WERI-Rb-1 (cell line): ENCODE results near the gene RAD51B.

Experiments
- DNase-seq: peaks from one replicate; pipeline ENCODE4 v3.0.0-alpha.2; 2020
- H3K27ac ChIP-seq: fragments of 250-450 bp; sonication (Bioruptor Pico); 2 replicates; pipeline ENCODE4 v1.5.1; 2020; ENCODE audit warnings: mild to moderate bottlenecking, moderate library complexity
- H3K27me3 ChIP-seq: fragments of 250-450 bp; sonication (Bioruptor Pico); 2 replicates; pipeline ENCODE4 v1.5.1; 2021; ENCODE audit warnings: mild to moderate bottlenecking, low read depth, moderate library complexity; ENCODE audit not compliant: insufficient read depth, severe bottlenecking
- H3K36me3 ChIP-seq: fragments of 250-450 bp; sonication (Bioruptor Pico); 2 replicates; pipeline ENCODE4 v1.5.1; 2020; ENCODE audit warnings: mild to moderate bottlenecking, moderate library complexity
- H3K4me3 ChIP-seq: 2 replicates; pipeline ENCODE4 v1.5.1; 2011; ENCODE audit warnings: low read depth, mild to moderate bottlenecking, control low read depth, low read length
- H3K9me3 ChIP-seq: fragments of 250-450 bp; sonication (Bioruptor Pico); 2 replicates; pipeline ENCODE4 v1.5.1; 2021; ENCODE audit warnings: mild to moderate bottlenecking, moderate library complexity; ENCODE audit not compliant: severe bottlenecking
- TF ChIP-seq, protein P1 (sequence below): IDR thresholded peaks from 2 replicates; pipeline ENCODE4 v1.5.1; 2011; ENCODE audit warnings: low read depth, mild to moderate bottlenecking, control low read depth, inconsistent platforms, low read length

The RAD51B gene

DNA sequence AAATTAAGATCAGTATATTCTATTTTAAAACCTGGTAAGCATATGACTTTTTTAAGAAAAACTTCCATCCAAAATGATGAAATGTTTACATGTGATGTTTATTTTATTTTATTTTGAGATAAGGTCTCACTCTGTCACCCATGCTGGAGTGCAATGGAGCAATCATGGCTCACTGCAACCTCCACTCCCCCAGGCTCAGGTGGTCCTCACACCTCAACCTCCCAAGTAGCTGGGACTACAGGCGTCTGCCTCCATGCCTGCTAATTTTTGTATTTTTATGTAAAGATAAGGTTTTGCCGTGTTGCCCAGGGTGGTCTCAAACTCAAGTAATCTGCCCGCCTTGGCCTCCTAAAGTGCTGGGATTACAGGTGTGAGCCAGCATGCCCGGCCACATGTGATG is 831.5 kb downstream of the RAD51B start:
- no peak for DNase-seq
- TF ChIP-seq, protein P1, sequence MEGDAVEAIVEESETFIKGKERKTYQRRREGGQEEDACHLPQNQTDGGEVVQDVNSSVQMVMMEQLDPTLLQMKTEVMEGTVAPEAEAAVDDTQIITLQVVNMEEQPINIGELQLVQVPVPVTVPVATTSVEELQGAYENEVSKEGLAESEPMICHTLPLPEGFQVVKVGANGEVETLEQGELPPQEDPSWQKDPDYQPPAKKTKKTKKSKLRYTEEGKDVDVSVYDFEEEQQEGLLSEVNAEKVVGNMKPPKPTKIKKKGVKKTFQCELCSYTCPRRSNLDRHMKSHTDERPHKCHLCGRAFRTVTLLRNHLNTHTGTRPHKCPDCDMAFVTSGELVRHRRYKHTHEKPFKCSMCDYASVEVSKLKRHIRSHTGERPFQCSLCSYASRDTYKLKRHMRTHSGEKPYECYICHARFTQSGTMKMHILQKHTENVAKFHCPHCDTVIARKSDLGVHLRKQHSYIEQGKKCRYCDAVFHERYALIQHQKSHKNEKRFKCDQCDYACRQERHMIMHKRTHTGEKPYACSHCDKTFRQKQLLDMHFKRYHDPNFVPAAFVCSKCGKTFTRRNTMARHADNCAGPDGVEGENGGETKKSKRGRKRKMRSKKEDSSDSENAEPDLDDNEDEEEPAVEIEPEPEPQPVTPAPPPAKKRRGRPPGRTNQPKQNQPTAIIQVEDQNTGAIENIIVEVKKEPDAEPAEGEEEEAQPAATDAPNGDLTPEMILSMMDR = no peak

DNA sequence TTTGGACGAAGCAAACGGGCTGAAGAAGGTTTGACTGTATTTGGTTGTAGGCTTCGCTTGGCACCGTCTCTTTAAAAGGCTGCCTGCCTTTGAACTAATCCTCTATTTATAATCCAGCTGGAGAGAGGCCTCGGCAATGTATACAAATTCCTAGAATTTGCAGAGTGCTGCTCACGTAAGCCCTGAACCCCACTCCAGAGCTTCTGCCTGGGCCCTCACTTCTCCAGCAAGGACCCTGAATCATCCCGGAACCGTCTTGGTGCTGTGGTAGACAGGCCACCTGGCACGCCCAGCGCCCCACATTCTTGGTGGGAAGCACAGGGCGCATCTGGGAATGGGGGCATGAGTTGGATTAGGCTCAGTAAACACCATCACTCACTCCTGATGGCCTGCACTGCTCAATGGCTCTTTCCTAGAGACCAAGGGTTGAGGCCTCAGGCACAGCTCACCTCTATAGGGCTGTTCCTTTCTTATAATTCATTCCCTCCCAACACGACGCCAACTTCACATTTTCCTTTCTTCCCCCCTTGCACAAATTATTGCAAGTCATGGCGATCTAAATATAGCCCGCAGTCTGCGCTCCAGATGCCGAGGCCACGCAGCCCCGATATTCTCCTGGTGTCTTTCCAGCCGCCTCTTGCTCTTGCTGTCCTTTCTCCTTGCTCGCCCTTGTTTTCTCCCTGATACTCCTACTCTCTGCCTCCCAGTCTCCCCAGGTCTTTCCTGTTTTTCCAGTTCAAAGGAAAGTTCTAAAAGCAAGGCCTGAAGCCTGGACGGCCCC is 832.3 kb downstream of the RAD51B start:
- no peak for DNase-seq
- Histone ChIP-seq H3K9me3 (no peaks in the 10 kb centered on the region), H3K27me3 (no peaks in the 10 kb centered on the region), H3K36me3 (no peaks in the 10 kb centered on the region), H3K27ac (no peak overlapping the region), H3K4me3 (no peak overlapping the region)
- TF ChIP-seq, protein P1 = no peak

More for the DNA sequence above, 831.5 kb downstream of the RAD51B start:
- Histone ChIP-seq H3K36me3 (no peaks in the 10 kb centered on the region), H3K4me3 (no peak overlapping the region), H3K9me3 (no peaks in the 10 kb centered on the region), H3K27ac (no peak overlapping the region), H3K27me3 (no peaks in the 10 kb centered on the region)

DNA sequence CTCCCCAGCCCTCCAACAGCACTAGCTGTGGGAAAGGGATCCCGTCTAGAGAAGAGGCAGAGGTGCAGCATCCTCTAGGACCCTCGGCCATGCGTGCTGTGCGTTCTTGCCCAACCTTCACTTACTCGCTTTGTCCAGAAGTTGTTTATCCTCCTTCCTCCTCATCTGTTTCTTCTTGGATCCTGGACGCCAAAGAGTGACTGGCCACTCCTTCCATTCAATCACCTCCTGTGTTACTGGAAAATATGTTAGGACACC is 832.8 kb downstream of the RAD51B start:
- H3K9me3 ChIP-seq = no peaks in the 10 kb centered on the region
- no peaks in the 10 kb centered on the region for H3K27me3 ChIP-seq
- TF ChIP-seq, protein P1 = no peak
- H3K4me3 ChIP-seq = no peak overlapping the region
- no peak for DNase-seq
- no peaks in the 10 kb centered on the region for H3K36me3 ChIP-seq
- H3K27ac ChIP-seq = no peak overlapping the region

DNA sequence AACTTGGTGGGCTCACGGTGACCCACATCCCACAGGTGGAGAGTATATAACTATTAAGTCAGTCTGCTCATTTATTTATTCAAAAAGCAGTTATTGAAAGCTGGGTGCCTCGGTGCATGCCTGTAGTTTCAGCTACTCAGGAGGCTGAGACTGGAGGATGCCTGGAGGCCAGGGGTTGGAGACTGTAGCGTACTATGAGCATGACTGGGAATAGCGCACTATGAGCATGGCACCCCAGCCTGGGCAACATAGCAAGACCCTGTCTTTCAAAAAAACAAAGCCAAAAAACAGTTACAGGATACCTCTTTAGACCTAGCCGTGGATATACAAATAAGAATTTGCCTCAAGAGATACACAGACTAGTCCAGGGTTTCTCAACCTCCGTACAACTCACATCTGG is 833.5 kb downstream of the RAD51B start:
- no peaks in the 10 kb centered on the region for H3K27me3 ChIP-seq
- H3K9me3 ChIP-seq = no peaks in the 10 kb centered on the region
- no peak overlapping the region for H3K27ac ChIP-seq
- no peak for DNase-seq
- no peak overlapping the region for H3K4me3 ChIP-seq
- H3K36me3 ChIP-seq = no peaks in the 10 kb centered on the region
- TF ChIP-seq, protein P1 = no peak

DNA sequence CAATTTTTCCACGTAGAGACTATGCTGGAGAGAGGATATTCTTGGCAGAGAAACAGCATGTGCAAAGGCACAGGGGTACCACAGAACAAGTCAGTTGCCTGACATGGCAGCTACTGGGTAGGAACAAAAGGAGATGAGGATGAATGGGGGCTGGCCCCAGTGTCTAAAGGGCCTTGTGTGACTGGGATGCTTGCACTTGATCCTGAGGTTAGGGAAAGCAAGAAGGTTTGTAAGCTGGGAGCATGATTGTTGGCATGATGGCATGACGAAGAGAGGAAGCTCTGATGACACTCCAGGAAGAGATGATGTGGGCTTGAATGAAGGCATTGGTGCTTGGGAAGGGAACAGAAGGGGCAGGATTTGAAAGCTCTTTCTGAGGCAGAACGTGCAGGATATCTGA is 834.2 kb downstream of the RAD51B start:
- Histone ChIP-seq H3K9me3 (no peaks in the 10 kb centered on the region), H3K36me3 (no peaks in the 10 kb centered on the region), H3K27me3 (no peaks in the 10 kb centered on the region), H3K4me3 (no peak overlapping the region), H3K27ac (no peak overlapping the region)
- no peak for DNase-seq
- TF ChIP-seq, protein P1 = no peak

DNA sequence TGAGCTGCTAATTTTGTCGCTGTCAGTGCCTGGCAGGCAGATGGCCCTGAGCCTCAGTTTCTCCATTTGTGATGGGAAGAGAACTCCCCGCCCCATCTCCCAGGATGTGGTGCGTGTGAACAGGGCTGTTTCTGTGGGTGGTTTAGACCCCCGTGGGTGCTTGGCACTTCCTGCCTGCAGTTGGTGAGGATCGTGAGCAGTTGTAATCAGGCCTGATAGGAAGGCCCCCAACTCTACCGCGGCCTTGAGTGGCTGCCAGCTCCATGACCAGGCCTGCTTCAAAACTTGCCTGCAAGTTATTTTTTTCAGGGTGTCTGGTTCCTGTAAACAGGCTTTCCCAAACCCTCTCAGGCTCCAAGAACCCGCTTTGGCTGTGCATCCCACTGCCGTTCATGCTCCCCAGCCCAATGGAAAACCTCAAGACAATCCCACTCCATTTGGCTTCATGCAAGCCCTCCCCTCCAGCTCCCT is 834.9 kb downstream of the RAD51B start:
- no peak for DNase-seq
- no peaks in the 10 kb centered on the region for H3K36me3 ChIP-seq
- H3K9me3 ChIP-seq = no peaks in the 10 kb centered on the region
- no peak overlapping the region for H3K4me3 ChIP-seq
- TF ChIP-seq, protein P1 = no peak
- H3K27ac ChIP-seq = no peak overlapping the region
- no peaks in the 10 kb centered on the region for H3K27me3 ChIP-seq
